HCT116 (cell line): ENCODE measurements around the gene TMEM41A. TPM values are rescaled to one million over a fixed set of nuclear protein-coding genes. Genes with fewer than 3 reads are reported as not detected.

ENCODE experiments used
- ATAC-seq: fragments of 200-7000 bp; cut with Tn5 transposase; 2 replicates; pipeline ENCODE4 v1.9.1; 2020; ENCODE audit warnings: mild to moderate bottlenecking, moderate library complexity
- Bru-seq: library from RNA; stranded (reverse); fragments of 400-500 nt; gene quantifications from one replicate; lab custom pipeline; 2021; lab: Mats Ljungman, UMichigan
- BruChase-seq, 2 experiments: library from RNA; stranded (reverse); fragments of 400-500 nt; gene quantifications; one replicate each; lab custom pipeline; 2021; lab: Mats Ljungman, UMichigan
- BruUV-seq: library from RNA; stranded (reverse); fragments of 400-500 nt; replicated peaks from 2 replicates; lab custom pipeline; 2021; lab: Mats Ljungman, UMichigan
- CTCF ChIA-PET: fragments of 300-600 bp; sonication (Branson Sonifier 250); formaldehyde crosslinking; loops from one replicate; lab custom pipeline; 2021; ENCODE audit warnings: antibody characterized with exemption; lab: Charles Lee
- POLR2A ChIA-PET: fragments of 300-600, 350-600 bp; sonication (Branson Sonifier 250); formaldehyde crosslinking; loops from one replicate; lab custom pipeline; 2021; ENCODE audit warnings: antibody characterized with exemption; lab: Charles Lee
- RAD21 ChIA-PET, 2 experiments: fragments of 300-600 bp; sonication (Branson Sonifier 250); formaldehyde crosslinking; loops; one replicate each; lab custom pipeline; 2023; ENCODE audit warnings: low total read pairs in 2 of 2; ENCODE audit not compliant: uncharacterized antibody in 2 of 2, unreplicated experiment in 2 of 2, low non-redundant PET in 1 of 2; lab: Charles Lee
- DNase-seq: peaks from one replicate; pipeline ENCODE4 v3.0.0-alpha.2; 2010; ENCODE audit warnings: low read depth, low spot score
- H2AFZ ChIP-seq: fragments of 200-600 bp; shearing (Covaris generic), sonication (generic); 2 replicates; pipeline ENCODE4 v1.6.1; 2017; ENCODE audit warnings: low read depth, mixed run types, mixed read lengths, antibody characterized with exemption, low read length; ENCODE audit not compliant: poor library complexity, severe bottlenecking
- H3K27ac ChIP-seq: 2 replicates; pipeline ENCODE4 v1.5.1; 2012; ENCODE audit warnings: low read depth, low read length
- H3K27me3 ChIP-seq: fragments of 200-600 bp; sonication (generic); 2 replicates; pipeline ENCODE4 v1.6.1; 2016; ENCODE audit warnings: mixed run types, low read length, mixed read lengths; ENCODE audit not compliant: insufficient read depth
- H3K36me3 ChIP-seq, 2 experiments: fragments of 200-500 bp in 1 of 2; fragments of 200-600 bp in 1 of 2; sonication (Bioruptor generic) in 1 of 2; sonication (generic) in 1 of 2; 2 replicates each; pipeline versions ENCODE4 v1.5.1 to v1.6.1; 2014 to 2016; ENCODE audit warnings: low read length in 2 of 2, inconsistent platforms in 1 of 2, mixed read lengths in 1 of 2, mixed run types in 1 of 2; ENCODE audit not compliant: insufficient read depth in 2 of 2, control insufficient read depth in 1 of 2
- H3K4me1 ChIP-seq, 2 experiments: fragments of 200-600 bp in 1 of 2; sonication (generic) in 1 of 2; 2 replicates each; pipeline versions ENCODE4 v1.5.1 to v1.6.1; 2012 to 2017; ENCODE audit warnings: low read length in 2 of 2, inconsistent platforms in 1 of 2, mild to moderate bottlenecking in 1 of 2, mixed read lengths in 1 of 2, mixed run types in 1 of 2, moderate library complexity in 1 of 2; ENCODE audit not compliant: insufficient read depth in 2 of 2, control insufficient read depth in 1 of 2
- H3K4me2 ChIP-seq: fragments of 200-600 bp; sonication (generic); 2 replicates; pipeline ENCODE4 v1.6.1; 2017; ENCODE audit warnings: mixed run types, low read length, mixed read lengths
- H3K4me3 ChIP-seq, 2 experiments: fragments of 200-600 bp in 1 of 2; sonication (generic) in 1 of 2; replicated peaks in 1 of 2; 2 replicates each; pipeline ENCODE4 v1.5.1; 2011 to 2016; ENCODE audit warnings: low read length in 2 of 2, control low read depth in 1 of 2, low read depth in 1 of 2, mild to moderate bottlenecking in 1 of 2, mixed read lengths in 1 of 2, mixed run types in 1 of 2
- H3K79me2 ChIP-seq: fragments of 200-600 bp; sonication (generic); 2 replicates; pipeline ENCODE4 v1.6.1; 2017; ENCODE audit warnings: mild to moderate bottlenecking, mixed run types, low read length, moderate library complexity, mixed read lengths; ENCODE audit not compliant: insufficient read depth
- H3K9ac ChIP-seq: fragments of 200-600 bp; sonication (generic); 2 replicates; pipeline ENCODE4 v1.6.1; 2016; ENCODE audit warnings: low read length, mixed read lengths
- H3K9me2 ChIP-seq: fragments of 200-600 bp; sonication (generic), shearing (Covaris generic); 2 replicates; pipeline ENCODE4 v1.6.1; 2017; ENCODE audit warnings: mixed run types, mild to moderate bottlenecking, moderate library complexity; ENCODE audit not compliant: insufficient read depth
- H3K9me3 ChIP-seq, 2 experiments: fragments of 200-500 bp in 1 of 2; fragments of 200-600 bp in 1 of 2; sonication (Bioruptor generic) in 1 of 2; sonication (generic) in 1 of 2; 2 replicates each; pipeline ENCODE4 v1.6.1; 2014 to 2017; ENCODE audit warnings: low read length in 2 of 2, mixed read lengths in 2 of 2, inconsistent platforms in 1 of 2, low read depth in 1 of 2, mild to moderate bottlenecking in 1 of 2, mixed run types in 1 of 2, moderate library complexity in 1 of 2; ENCODE audit not compliant: control insufficient read depth in 1 of 2, insufficient read depth in 1 of 2
- H4K20me1 ChIP-seq: fragments of 200-600 bp; sonication (generic), shearing (Covaris generic); 2 replicates; pipeline ENCODE4 v1.6.1; 2017; ENCODE audit warnings: mixed run types, mild to moderate bottlenecking, moderate library complexity; ENCODE audit not compliant: insufficient read depth
- CBX3 ChIP-seq: IDR thresholded peaks from 2 replicates; pipeline ENCODE4 v1.6.1; 2012; ENCODE audit warnings: low read depth
- CEBPB ChIP-seq: IDR thresholded peaks from 2 replicates; pipeline ENCODE4 v1.6.1; 2012; ENCODE audit warnings: low read depth
- EGR1 ChIP-seq: IDR thresholded peaks from 2 replicates; pipeline ENCODE4 v1.6.1; 2012; ENCODE audit warnings: low read depth
- EZH2 ChIP-seq: fragments of 200-600 bp; sonication (generic); IDR thresholded peaks from 2 replicates; pipeline ENCODE4 v1.6.1; 2017; ENCODE audit warnings: antibody characterized with exemption, mixed run types
- FOSL1 ChIP-seq: IDR thresholded peaks from 2 replicates; pipeline ENCODE4 v1.6.1; 2012; ENCODE audit warnings: low read depth
- JUND ChIP-seq: IDR thresholded peaks from 2 replicates; pipeline ENCODE4 v1.6.1; 2012
- MAX ChIP-seq: IDR thresholded peaks from 2 replicates; pipeline ENCODE4 v1.6.1; 2012
- POLR2A ChIP-seq: IDR thresholded peaks from 2 replicates; pipeline ENCODE4 v1.7.0; 2011; ENCODE audit warnings: borderline replicate concordance; ENCODE audit not compliant: insufficient read depth, insufficient read length; ENCODE audit errors: extremely low read depth
- RAD21 ChIP-seq: IDR thresholded peaks from 2 replicates; pipeline ENCODE4 v1.6.1; 2012; ENCODE audit warnings: low read depth, mild to moderate bottlenecking
- REST ChIP-seq: IDR thresholded peaks from 2 replicates; pipeline ENCODE4 v1.6.1; 2012; ENCODE audit warnings: low read depth
- SIN3A ChIP-seq: IDR thresholded peaks from 2 replicates; pipeline ENCODE4 v1.6.1; 2012; ENCODE audit warnings: low read depth
- SP1 ChIP-seq: IDR thresholded peaks from 2 replicates; pipeline ENCODE4 v1.6.1; 2012; ENCODE audit warnings: low read depth
- SRF ChIP-seq: IDR thresholded peaks from 2 replicates; pipeline ENCODE4 v1.6.1; 2012; ENCODE audit warnings: low read depth
- TCF7L2 ChIP-seq: IDR thresholded peaks from 2 replicates; pipeline ENCODE4 v1.7.0; 2011; ENCODE audit warnings: borderline replicate concordance, inconsistent platforms; ENCODE audit not compliant: insufficient read depth, insufficient read length; ENCODE audit errors: extremely low read depth
- YY1 ChIP-seq: IDR thresholded peaks from 2 replicates; pipeline ENCODE4 v1.6.1; 2011; ENCODE audit warnings: low read length, low read depth, moderate library complexity, mild to moderate bottlenecking; ENCODE audit not compliant: insufficient replicate concordance; ENCODE audit errors: extremely low read depth
- ZBTB33 ChIP-seq: IDR thresholded peaks from 2 replicates; pipeline ENCODE4 v1.6.1; 2011; ENCODE audit warnings: mild to moderate bottlenecking, low read length, moderate library complexity; ENCODE audit not compliant: insufficient replicate concordance; ENCODE audit errors: extremely low read depth
- ZFX ChIP-seq: fragments of 450-650 bp; IDR thresholded peaks from 2 replicates; pipeline ENCODE4 v1.6.1; 2017
- ZNF274 ChIP-seq: fragments of 200-500 bp; sonication (Bioruptor generic); IDR thresholded peaks from 2 replicates; pipeline ENCODE4 v1.6.1; 2014; ENCODE audit warnings: mild to moderate bottlenecking, low read depth, low read length, inconsistent platforms
- intact Hi-C: fragments of 100-400 bp; cut with micrococcal nuclease; formaldehyde crosslinking; loops from 2 replicates; pipeline ENCODE4 v1.10.0; 2022
- long read RNA-seq: library from polyadenylated mRNA; unstranded; transcript quantifications from one replicate; pipeline ENCODE4 v2.0.0, GENCODE V29; 2021; ENCODE audit not compliant: unreplicated experiment
- polyA plus RNA-seq: library from polyadenylated mRNA; unstranded; fragments of >200 nt; gene quantifications from 2 replicates; pipeline ENCODE4 v1.2.1, GENCODE V29; 2012; ENCODE audit warnings: missing spikeins
- total RNA-seq: library from RNA; stranded (reverse); gene quantifications from one replicate; pipeline ENCODE4 v1.2.1, GENCODE V29; 2021; ENCODE audit not compliant: unreplicated experiment
- TF ChIP-seq, protein P1 (sequence below): IDR thresholded peaks from 2 replicates; pipeline ENCODE4 v1.6.1; 2012

TMEM41A gene
- total RNA-seq = 25.4 TPM
- 13.6 and 15.3 TPM in 2 replicates for polyA plus RNA-seq
- percentile 90 among the genes with signal in this experiment for Bru-seq, nascent RNA
- percentile 84 among the genes with signal in this experiment for BruChase-seq, experiment 1, labeled RNA remaining after a 6-hour chase
- percentile 95 among the genes with signal in this experiment for BruChase-seq, experiment 2, labeled RNA remaining after a 2-hour chase
- long read RNA-seq, full-length matches to known transcripts = 18 of 35 reads
- long read RNA-seq, partial matches to known transcripts = 5 of 35 reads
- long read RNA-seq, other reads (novel, unspliced or antisense) = 12 of 35 reads

GRCh38 chr3:185498503-185499396, at the start of gene TMEM41A:
TMEM41A (minus strand) TSS chr3:185499035; CDS start chr3:185498961, 74 bp downstream.
- no peaks in the 10 kb centered on the region for H3K9me3 ChIP-seq
- H3K36me3 ChIP-seq = peaks cover 19 to 32% of the 10 kb centered on the region in 2 experiments
- H2AFZ ChIP-seq = peak within 1 kb of the TSS; percentile 88
- peak within 1 kb of the TSS; percentile 91 for H3K9ac ChIP-seq
- peaks cover 17 to 28% of the 10 kb centered on the region in 2 experiments for H3K4me1 ChIP-seq
- peak within 1 kb of the TSS; percentile 92 for H3K4me2 ChIP-seq
- peak within 1 kb of the TSS; percentile 92 to 95 for H3K4me3 ChIP-seq
- ChIA-PET CTCF (interaction anchor here (1.0 kb wide), 1 partner anchor 61 kb away, joined by 5 read pairs; no protein-coding TSS in a partner anchor), RAD21 (no interaction called here), POLR2A (interaction anchor here (1.2 to 1.3 kb wide), 2 partner anchors 30 to 54 kb away, joined by 4 read pairs; partner anchors contain the start of gene LIPH)
- no peaks in the 10 kb centered on the region for H3K9me2 ChIP-seq
- no peaks in the 10 kb centered on the region for H3K27me3 ChIP-seq
- peaks cover 30% of the 10 kb centered on the region for H3K79me2 ChIP-seq
- peak within 1 kb of the TSS; percentile 79 for H3K27ac ChIP-seq
- ATAC-seq (peak; percentile 97), DNase-seq (peak; percentile 73)
- H4K20me1 ChIP-seq = no peaks in the 10 kb centered on the region
- BruUV-seq = TSS peak; percentile 45
- intact Hi-C loops = loop anchor here (1.0 kb wide), 1 partner anchor 60 kb away; no protein-coding TSS in a partner anchor
- TF ChIP-seq SIN3A (peak; percentile 89), ZFX (peak; percentile 81), CBX3 (peak; percentile 100), CEBPB (no peak), YY1 (peak; percentile 87), EZH2 (no peak), JUND (no peak; the same call in 1 of the 2 replicates), POLR2A (peak; percentile 67), EGR1 (peak; percentile 40; the same call in 1 of the 2 replicates), TCF7L2 (peak; percentile 68), ZNF274 (no peak), FOSL1 (no peak), MAX (peak; percentile 87), SP1 (peak; percentile 84), RAD21 (peak; percentile 45; the same call in 1 of the 2 replicates), SRF (peak; percentile 64; the same call in 1 of the 2 replicates), ZBTB33 (peak; percentile 21), REST (no peak)
- TF ChIP-seq, protein P1, sequence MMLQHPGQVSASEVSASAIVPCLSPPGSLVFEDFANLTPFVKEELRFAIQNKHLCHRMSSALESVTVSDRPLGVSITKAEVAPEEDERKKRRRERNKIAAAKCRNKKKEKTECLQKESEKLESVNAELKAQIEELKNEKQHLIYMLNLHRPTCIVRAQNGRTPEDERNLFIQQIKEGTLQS = no peak
